ENCODE measurements around the gene ACAN. TPM values are rescaled to one million over a fixed set of nuclear protein-coding genes. Genes with fewer than 3 reads are reported as not detected.

The ACAN gene
- total and polyA plus RNA-seq, 9 of the 15 experiments (the other 6 are each of a cell fraction or from before 2014, with no cell fraction given) = not detected

DNA sequence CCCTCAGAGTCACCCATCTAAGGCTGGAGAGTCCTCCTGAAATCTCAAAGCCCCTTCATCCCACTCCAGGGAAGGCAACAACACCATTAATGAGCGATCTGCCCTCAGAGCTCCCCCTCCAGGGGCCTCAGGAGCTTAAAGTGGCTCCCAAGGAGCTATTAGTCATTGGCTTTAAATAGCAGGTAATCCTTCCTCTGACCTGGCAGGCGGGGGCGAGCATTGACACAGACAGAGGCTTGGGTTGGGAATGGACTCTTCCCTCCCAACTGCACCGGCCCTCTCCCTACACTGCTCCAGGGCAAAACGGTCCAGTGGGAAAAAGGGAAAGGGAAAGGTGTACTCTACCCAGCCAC, 108.5 kb downstream of the ACAN start (continued):
- TF ChIP-seq, protein P1, sequence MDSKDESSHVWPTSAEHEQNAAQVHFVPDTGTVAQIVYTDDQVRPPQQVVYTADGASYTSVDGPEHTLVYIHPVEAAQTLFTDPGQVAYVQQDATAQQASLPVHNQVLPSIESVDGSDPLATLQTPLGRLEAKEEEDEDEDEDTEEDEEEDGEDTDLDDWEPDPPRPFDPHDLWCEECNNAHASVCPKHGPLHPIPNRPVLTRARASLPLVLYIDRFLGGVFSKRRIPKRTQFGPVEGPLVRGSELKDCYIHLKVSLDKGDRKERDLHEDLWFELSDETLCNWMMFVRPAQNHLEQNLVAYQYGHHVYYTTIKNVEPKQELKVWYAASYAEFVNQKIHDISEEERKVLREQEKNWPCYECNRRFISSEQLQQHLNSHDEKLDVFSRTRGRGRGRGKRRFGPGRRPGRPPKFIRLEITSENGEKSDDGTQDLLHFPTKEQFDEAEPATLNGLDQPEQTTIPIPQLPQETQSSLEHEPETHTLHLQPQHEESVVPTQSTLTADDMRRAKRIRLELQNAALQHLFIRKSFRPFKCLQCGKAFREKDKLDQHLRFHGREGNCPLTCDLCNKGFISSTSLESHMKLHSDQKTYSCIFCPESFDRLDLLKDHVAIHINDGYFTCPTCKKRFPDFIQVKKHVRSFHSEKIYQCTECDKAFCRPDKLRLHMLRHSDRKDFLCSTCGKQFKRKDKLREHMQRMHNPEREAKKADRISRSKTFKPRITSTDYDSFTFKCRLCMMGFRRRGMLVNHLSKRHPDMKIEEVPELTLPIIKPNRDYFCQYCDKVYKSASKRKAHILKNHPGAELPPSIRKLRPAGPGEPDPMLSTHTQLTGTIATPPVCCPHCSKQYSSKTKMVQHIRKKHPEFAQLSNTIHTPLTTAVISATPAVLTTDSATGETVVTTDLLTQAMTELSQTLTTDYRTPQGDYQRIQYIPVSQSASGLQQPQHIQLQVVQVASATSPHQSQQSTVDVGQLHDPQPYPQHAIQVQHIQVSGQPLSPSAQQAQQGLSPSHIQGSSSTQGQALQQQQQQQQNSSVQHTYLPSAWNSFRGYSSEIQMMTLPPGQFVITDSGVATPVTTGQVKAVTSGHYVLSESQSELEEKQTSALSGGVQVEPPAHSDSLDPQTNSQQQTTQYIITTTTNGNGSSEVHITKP (IDR thresholded peaks at IDR 0.05; ENCODE audit: partially characterized antibody) = peak; percentile 97
- TF ChIP-seq EGR1 (conservative IDR thresholded peaks at IDR 0.05) (peak; percentile 87), ZNF23 (CRISPR knock-in tag; IDR thresholded peaks at IDR 0.05) (no peak), JUND (IDR thresholded peaks at IDR 0.05; ENCODE audit: borderline replicate concordance, low read depth, low read length) (peak; percentile 82), JUND (tag; IDR thresholded peaks at IDR 0.05; ENCODE audit: borderline replicate concordance, low read depth, low read length) (peak; percentile 62; the same call in 1 of the 3 replicates), LEF1 (IDR thresholded peaks at IDR 0.05) (peak; percentile 37; the same call in 1 of the 2 replicates), ZNF140 (CRISPR knock-in tag; IDR thresholded peaks at IDR 0.05) (no peak), TAF1 (IDR thresholded peaks at IDR 0.05; ENCODE audit: control insufficient read depth, extremely low read depth, insufficient read depth, low read length, severe bottlenecking) (peak; percentile 13), JUN (IDR thresholded peaks at IDR 0.05; ENCODE audit: borderline replicate concordance, low read depth, low read length) (peak; percentile 85), JUN (CRISPR knock-in tag; IDR thresholded peaks at IDR 0.05; ENCODE audit: borderline replicate concordance) (peak; percentile 82; the same call in 1 of the 2 replicates), ZSCAN29 (IDR thresholded peaks at IDR 0.05) (no peak), MEIS2 (IDR thresholded peaks at IDR 0.05; ENCODE audit: partially characterized antibody) (peak; percentile 29), NR4A1 (CRISPR knock-in tag; IDR thresholded peaks at IDR 0.05) (no peak), NR4A1 (tag; IDR thresholded peaks at IDR 0.05) (no peak), ZNF766 (CRISPR knock-in tag; conservative IDR thresholded peaks at IDR 0.05) (no peak), SMARCA4 (IDR thresholded peaks at IDR 0.05) (peak; percentile 40; the same call in 1 of the 2 replicates), RAD21 (CRISPR knock-in tag; conservative IDR thresholded peaks at IDR 0.05 in 1 of 2, IDR thresholded peaks at IDR 0.05 in 1 of 2) (peak in 1 of 2 experiments; percentile 17; a peak in 1 of 4 replicates), ARID1B (IDR thresholded peaks at IDR 0.05) (peak; percentile 27; the same call in 1 of the 2 replicates), FOXP1 (CRISPR knock-in tag; IDR thresholded peaks at IDR 0.05) (no peak)
- TF ChIP-seq, protein P2, sequence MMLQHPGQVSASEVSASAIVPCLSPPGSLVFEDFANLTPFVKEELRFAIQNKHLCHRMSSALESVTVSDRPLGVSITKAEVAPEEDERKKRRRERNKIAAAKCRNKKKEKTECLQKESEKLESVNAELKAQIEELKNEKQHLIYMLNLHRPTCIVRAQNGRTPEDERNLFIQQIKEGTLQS (IDR thresholded peaks at IDR 0.05) = peak; percentile 86
- TF ChIP-seq, protein P2 (CRISPR knock-in tag; conservative IDR thresholded peaks at IDR 0.05) = no peak
- TF ChIP-seq, protein P3, sequence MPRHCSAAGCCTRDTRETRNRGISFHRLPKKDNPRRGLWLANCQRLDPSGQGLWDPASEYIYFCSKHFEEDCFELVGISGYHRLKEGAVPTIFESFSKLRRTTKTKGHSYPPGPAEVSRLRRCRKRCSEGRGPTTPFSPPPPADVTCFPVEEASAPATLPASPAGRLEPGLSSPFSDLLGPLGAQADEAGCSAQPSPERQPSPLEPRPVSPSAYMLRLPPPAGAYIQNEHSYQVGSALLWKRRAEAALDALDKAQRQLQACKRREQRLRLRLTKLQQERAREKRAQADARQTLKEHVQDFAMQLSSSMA (CRISPR knock-in tag; IDR thresholded peaks at IDR 0.05) = no peak
- TF ChIP-seq, protein P4, sequence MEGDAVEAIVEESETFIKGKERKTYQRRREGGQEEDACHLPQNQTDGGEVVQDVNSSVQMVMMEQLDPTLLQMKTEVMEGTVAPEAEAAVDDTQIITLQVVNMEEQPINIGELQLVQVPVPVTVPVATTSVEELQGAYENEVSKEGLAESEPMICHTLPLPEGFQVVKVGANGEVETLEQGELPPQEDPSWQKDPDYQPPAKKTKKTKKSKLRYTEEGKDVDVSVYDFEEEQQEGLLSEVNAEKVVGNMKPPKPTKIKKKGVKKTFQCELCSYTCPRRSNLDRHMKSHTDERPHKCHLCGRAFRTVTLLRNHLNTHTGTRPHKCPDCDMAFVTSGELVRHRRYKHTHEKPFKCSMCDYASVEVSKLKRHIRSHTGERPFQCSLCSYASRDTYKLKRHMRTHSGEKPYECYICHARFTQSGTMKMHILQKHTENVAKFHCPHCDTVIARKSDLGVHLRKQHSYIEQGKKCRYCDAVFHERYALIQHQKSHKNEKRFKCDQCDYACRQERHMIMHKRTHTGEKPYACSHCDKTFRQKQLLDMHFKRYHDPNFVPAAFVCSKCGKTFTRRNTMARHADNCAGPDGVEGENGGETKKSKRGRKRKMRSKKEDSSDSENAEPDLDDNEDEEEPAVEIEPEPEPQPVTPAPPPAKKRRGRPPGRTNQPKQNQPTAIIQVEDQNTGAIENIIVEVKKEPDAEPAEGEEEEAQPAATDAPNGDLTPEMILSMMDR (IDR thresholded peaks at IDR 0.05 in 2 of 3, conservative IDR thresholded peaks at IDR 0.05 in 1 of 3; ENCODE audit: insufficient read depth in 2 of 3, low read depth in 1 of 3, low read length in 3 of 3) = 0 out of 6 replicates have a peak, but pooled peaks of 2 of the 3 experiments have one; percentile 9 to 16

All from K562 (cell line).